Aorta (tissue), 5 donors: ENCODE data around the gene ETHE1. TPM values are rescaled to one million over a fixed set of nuclear protein-coding genes. Genes with fewer than 3 reads are reported as not detected.

ENCODE experiments used
- ATAC-seq: fragments of 200-7000 bp; cut with Tn5 transposase; one replicate; pipeline ENCODE4 v1.9.1; 2022; ENCODE audit warnings: moderate library complexity; ENCODE audit not compliant: low FRiP score
- DNase-seq, 2 donors: peaks; one replicate each; pipeline ENCODE4 v3.0.0-alpha.2; 2020
- H3K27ac ChIP-seq, 2 donors: one replicate each; pipeline ENCODE4 v1.5.1; 2013; ENCODE audit warnings: low read length in 2 of 2, mild to moderate bottlenecking in 2 of 2, moderate library complexity in 2 of 2, control low read depth in 1 of 2, inconsistent platforms in 1 of 2, low read depth in 1 of 2
- H3K27me3 ChIP-seq, 2 donors: one replicate each; pipeline ENCODE4 v1.6.1; 2013; ENCODE audit warnings: control low read depth in 1 of 2, low read length in 1 of 2, mild to moderate bottlenecking in 1 of 2, moderate library complexity in 1 of 2; ENCODE audit not compliant: insufficient read depth in 2 of 2, control insufficient read depth in 1 of 2
- H3K36me3 ChIP-seq, 2 donors: one replicate each; pipeline ENCODE4 v1.6.1; 2013; ENCODE audit warnings: control low read depth in 1 of 2, low read length in 1 of 2, mild to moderate bottlenecking in 1 of 2; ENCODE audit not compliant: insufficient read depth in 2 of 2, control insufficient read depth in 1 of 2
- H3K4me1 ChIP-seq, 2 donors: one replicate each; pipeline ENCODE4 v1.6.1; 2013; ENCODE audit warnings: low read length in 2 of 2, control low read depth in 1 of 2, mild to moderate bottlenecking in 1 of 2, moderate library complexity in 1 of 2; ENCODE audit not compliant: insufficient read depth in 2 of 2, control insufficient read depth in 1 of 2
- H3K4me3 ChIP-seq, 2 donors: one replicate each; pipeline ENCODE4 v1.5.1; 2013; ENCODE audit warnings: low read length in 2 of 2, control low read depth in 1 of 2, mild to moderate bottlenecking in 1 of 2
- H3K9me3 ChIP-seq: one replicate; pipeline ENCODE4 v1.6.1; 2013; ENCODE audit warnings: mild to moderate bottlenecking, low read length; ENCODE audit not compliant: control insufficient read depth
- WGBS, 2 donors: extraction: QIAGEN DNeasy Blood & Tissue Kit; methylation state at CpG; one replicate each; pipeline ENCODE4 v1.1.7; 2013; 5-methylcytosine and 5-hydroxymethylcytosine counted together
- intact Hi-C, 2 donors: fragments of 100-400 bp; cut with DNase I; formaldehyde crosslinking; loops; one replicate each; pipeline versions ENCODE4 v1.14.2 to v1.15.0; 2022
- polyA plus RNA-seq, 2 donors: library from polyadenylated mRNA; stranded (reverse); fragments of 200-250 nt; gene quantifications; one replicate each; pipeline ENCODE4 v1.2.3, GENCODE V29; 2013
- total RNA-seq, 2 donors: library from RNA; stranded (reverse); fragmentation: NEBNext Ultra II Directional; extraction: Animal tissue kit (Norgen Biotek cat#: 25700); gene quantifications; one replicate each; pipeline ENCODE4 v1.2.1, GENCODE V29; 2021
- donor health status: healthy with polysubstance abuse.
- donor health status: Bipolar disorder and iron deficiency.
- donor health status: DM: no; HTN: no; CAD: no.
- donor health status: DM: no; HTN: no; CAD: no.
- donor health status: DM: yes; HTN: yes; CAD: no.

Gene ETHE1
- total and polyA plus RNA-seq, 4 donors, result 21.7 to 47.1 (median 37.5) TPM

DNA sequence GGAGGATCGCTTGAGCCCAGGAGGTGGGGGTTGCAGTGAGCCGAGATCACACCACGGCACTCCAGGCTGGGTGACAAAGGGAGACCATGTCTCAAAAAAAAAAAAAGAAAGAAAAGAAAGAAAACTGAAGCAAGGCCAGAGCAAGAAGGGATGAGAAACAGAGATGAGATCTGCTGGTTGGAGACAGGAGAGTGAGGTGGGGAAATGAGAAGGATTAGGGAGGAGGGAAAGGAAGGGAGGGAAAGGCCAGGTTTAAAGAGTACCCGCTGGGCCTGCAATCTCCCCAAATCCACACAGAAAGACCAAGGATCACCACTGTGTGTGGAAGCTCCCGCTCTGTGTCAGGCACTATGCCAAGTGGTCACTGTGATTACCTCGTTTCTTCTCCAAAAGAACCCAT lies 45.3 kb downstream of the ETHE1 start:
- H3K4me1 ChIP-seq, result no peaks in the 10 kb centered on the region
- H3K27ac ChIP-seq, result no peak overlapping the region
- H3K36me3 ChIP-seq, result no peaks in the 10 kb centered on the region
- intact Hi-C loops, result no loop called here
- DNase-seq (no peak), ATAC-seq (no peak)
- no peaks in the 10 kb centered on the region for H3K9me3 ChIP-seq
- no peak overlapping the region for H3K4me3 ChIP-seq
- WGBS, 2 donors, result 80 to 89% methylated on average over 6 of the region's 6 CpGs
- no peaks in the 10 kb centered on the region for H3K27me3 ChIP-seq

DNA sequence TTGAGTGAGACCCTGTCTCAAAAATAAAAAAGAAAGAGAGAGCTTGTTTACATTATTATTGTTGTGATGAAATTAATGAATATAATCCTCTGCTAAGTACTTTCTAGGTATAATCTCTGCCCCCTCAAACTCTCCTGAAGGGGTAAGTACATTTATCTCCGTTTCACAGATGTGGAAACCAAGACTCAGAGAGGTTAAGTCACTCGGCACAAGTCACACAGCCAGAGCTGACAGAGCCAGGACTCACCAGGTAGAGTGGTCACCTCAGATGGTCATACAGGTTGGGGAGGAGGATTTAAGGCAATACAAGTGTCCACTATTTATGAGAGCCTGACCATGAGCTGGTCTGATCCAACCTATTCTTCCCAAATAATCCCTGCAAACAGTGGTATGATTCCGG lies 46.4 kb downstream of the ETHE1 start:
- intact Hi-C loops, result no loop called here
- no peak overlapping the region for H3K27ac ChIP-seq
- H3K27me3 ChIP-seq, result no peaks in the 10 kb centered on the region
- no peak for DNase-seq
- no peaks in the 10 kb centered on the region for H3K9me3 ChIP-seq
- no peaks in the 10 kb centered on the region for H3K4me1 ChIP-seq
- H3K36me3 ChIP-seq, result no peaks in the 10 kb centered on the region
- WGBS, 2 donors, result 95 to 96% methylated on average over 3 of the region's 3 CpGs
- no peak overlapping the region for H3K4me3 ChIP-seq
- no peak for ATAC-seq

DNA sequence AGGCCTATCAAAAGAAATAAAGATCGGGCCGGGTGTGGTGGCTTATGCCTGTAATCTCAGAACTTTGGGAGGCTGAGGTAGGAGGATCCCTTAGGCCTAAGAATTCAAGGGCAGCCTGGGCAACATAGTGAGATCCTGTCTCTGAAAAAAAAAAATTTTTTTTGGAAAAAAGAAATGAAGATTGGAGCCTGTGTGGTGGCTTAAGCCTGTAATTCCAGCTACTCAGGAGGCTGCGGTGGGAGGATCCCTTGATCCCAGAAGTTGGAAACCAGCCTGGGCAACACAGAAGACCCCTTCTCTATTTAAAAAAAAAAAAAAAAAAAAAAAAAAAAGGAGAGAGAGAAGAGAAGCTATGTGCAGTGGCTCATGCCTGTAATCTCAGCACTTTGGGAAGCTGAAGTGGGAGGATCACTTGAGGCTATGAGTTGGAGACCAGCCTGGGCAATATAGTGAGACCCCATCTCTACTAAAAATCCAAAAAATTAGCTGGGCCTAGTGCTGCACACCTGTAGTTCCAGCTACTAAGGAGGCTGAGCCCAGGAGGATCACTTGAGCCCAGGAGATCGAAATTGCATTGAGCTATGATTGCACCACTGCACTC lies 46.9 kb downstream of the ETHE1 start:
- ATAC-seq, result no peak
- Histone ChIP-seq H3K4me3 (no peak overlapping the region), H3K27ac (no peak overlapping the region), H3K27me3 (no peaks in the 10 kb centered on the region), H3K36me3 (no peaks in the 10 kb centered on the region), H3K4me1 (no peaks in the 10 kb centered on the region), H3K9me3 (no peaks in the 10 kb centered on the region)
- intact Hi-C loops, result loop anchor here in 1 of 2 donors (2.0 kb wide), 1 partner anchor 21 kb away; no protein-coding TSS in a partner anchor
- no peak for DNase-seq
- WGBS, 2 donors, result 95 to 96% methylated on average over 4 of the region's 4 CpGs

DNA sequence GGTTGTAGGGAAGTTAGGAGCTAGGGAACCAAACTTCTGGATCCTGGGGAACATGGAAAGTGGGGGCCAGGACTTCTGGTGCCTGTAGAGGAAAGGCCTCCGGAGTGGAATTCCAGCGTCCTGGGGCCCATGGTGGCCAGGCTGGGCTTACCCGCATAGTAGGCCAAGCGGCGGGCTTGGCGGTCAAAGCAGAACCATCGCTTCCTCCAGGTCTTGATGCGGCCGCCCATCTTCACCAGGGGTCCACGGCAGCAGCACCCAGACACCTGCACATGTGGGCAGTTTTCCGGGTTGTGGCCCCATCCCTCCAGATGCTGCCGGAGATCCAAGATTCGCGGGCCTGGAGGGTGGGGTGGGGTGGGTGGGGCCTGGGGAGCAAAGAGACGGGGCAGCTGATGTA lies 47.8 kb downstream of the ETHE1 start:
- H3K36me3 ChIP-seq, result no peaks in the 10 kb centered on the region
- intact Hi-C loops, result loop anchor here in 1 of 2 donors (2.0 kb wide), 1 partner anchor 22 kb away; no protein-coding TSS in a partner anchor
- WGBS, 2 donors, result 90 to 91% methylated on average over 15 of the region's 15 CpGs
- H3K9me3 ChIP-seq, result no peaks in the 10 kb centered on the region
- H3K4me1 ChIP-seq, result no peaks in the 10 kb centered on the region
- no peak overlapping the region for H3K27ac ChIP-seq
- no peak overlapping the region for H3K4me3 ChIP-seq
- DNase-seq (no peak), ATAC-seq (no peak)
- H3K27me3 ChIP-seq, result no peaks in the 10 kb centered on the region

DNA sequence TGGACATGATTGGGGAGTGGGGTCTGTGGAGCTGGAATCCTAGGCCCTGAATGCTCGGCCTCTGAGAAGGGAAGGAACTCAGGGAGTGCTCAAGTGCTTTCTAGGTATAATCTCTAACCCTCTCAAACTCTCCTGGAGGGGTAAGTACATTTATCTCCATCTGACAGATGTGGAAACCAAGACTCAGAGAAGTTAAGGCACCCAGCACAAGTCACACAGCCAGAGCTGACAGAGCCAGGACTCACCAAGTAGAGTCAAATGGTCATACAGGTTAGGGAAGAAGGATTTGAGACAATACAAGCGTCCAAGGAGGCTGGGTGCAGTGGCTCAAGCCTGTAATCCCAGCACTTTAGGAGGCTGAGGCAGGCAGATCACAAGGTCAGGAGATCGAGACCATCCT lies 48.7 kb downstream of the ETHE1 start:
- Histone ChIP-seq H3K9me3 (no peaks in the 10 kb centered on the region), H3K27ac (no peak overlapping the region), H3K4me3 (no peak overlapping the region), H3K36me3 (no peaks in the 10 kb centered on the region), H3K27me3 (no peaks in the 10 kb centered on the region), H3K4me1 (no peaks in the 10 kb centered on the region)
- no peak for ATAC-seq
- intact Hi-C loops, result loop anchor here in 1 of 2 donors (2.0 kb wide), 1 partner anchor 22 kb away; no protein-coding TSS in a partner anchor
- WGBS, 2 donors, result 93 to 96% methylated on average over 3 of the region's 3 CpGs
- DNase-seq, result no peak

DNA sequence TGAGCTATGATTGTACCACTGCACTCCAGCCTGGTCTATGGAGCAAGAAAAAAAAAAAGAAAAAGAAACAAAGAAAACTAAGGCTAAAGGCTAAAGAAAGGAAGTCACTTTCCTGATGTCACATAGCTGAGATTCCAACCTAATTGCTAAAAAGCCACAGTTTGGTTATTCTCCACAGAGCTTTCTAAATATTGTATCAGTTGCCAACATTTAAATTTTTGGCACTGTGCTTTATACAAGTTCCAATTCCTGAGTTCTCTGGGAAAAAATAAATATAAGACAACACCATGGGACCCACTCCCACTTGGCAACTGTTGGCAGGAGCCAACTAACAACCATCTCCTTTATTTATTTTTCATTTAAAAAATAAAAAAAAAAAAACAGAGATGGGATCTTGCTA lies 50.4 kb downstream of the ETHE1 start:
- ATAC-seq (no peak), DNase-seq (no peak)
- Histone ChIP-seq H3K4me1 (no peaks in the 10 kb centered on the region), H3K4me3 (no peak overlapping the region), H3K9me3 (no peaks in the 10 kb centered on the region), H3K27me3 (no peaks in the 10 kb centered on the region), H3K36me3 (no peaks in the 10 kb centered on the region), H3K27ac (no peak overlapping the region)
- intact Hi-C loops, result no loop called here

DNA sequence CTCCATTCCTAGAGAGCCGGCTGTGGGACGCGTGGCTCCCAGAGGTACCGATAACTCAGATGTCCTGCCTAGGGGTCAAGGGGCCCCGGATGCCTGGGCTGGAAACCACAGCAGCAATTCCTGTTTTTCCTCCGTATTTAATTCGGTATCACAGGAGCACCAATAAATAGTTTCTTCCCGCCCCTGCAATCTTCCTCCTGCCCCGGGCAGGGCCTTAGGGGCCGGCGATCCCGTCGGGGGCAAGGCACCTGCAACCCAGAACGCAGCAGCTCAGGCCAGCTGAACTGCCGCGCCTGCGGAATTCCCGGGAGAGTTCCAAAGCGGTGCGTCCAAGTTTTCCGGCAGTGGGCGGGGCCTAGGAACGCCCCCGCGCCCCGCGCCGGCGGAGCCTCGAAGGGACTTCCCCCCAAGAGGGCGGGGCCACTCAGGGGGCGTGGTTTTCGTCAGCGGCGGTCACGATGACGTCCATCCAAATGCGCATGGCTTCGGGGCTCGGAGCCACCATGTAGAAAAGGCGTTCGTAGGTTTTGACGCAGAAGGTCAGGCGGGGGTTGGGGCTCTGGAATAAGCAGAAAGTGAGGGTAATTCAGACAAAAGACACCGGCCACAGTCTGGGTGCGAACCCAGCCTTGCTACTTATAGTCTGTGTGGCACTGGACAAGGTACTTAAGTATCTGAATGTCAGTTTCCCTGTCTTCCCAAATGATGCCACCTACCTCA lies 51.9 kb downstream of the ETHE1 start:
- WGBS, 2 donors, result 2% methylated on average over 46 of the region's 46 CpGs
- intact Hi-C loops, result loop anchor here in 1 of 2 donors (1.0 kb wide), 1 partner anchor 11 kb away; no protein-coding TSS in a partner anchor
- H3K27me3 ChIP-seq, result no peaks in the 10 kb centered on the region

DNA sequence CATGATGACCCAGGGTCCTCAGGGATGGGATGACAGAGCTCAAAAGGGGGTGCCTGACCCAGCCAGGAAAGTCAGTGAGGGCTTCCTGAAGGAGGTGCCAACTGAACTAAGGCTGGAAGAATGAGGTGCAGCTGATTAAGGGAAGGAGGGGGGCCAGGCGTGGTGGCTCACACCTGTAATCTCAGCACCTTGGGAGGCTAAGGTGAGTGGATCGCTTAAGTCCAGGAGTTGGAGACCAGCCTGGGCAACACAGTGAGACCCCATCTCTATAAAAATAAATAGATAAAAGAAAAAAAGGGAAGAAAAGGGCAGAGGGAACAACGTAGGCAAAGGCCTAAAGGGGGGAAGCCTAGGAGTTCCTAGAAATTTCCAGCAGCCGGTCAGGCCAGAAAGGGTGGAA lies 52.5 kb downstream of the ETHE1 start:
- Histone ChIP-seq H3K27me3 (no peaks in the 10 kb centered on the region), H3K36me3 (no peaks in the 10 kb centered on the region), H3K9me3 (no peaks in the 10 kb centered on the region), H3K27ac (no peak overlapping the region), H3K4me1 (no peaks in the 10 kb centered on the region), H3K4me3 (no peak overlapping the region)
- WGBS, 2 donors, result 73 to 75% methylated on average over 4 of the region's 4 CpGs
- no peak for ATAC-seq
- no peak for DNase-seq
- intact Hi-C loops, result loop anchor here in 1 of 2 donors (1.0 kb wide), 1 partner anchor 10 kb away; no protein-coding TSS in a partner anchor

More for the DNA sequence above, 51.9 kb downstream of the ETHE1 start:
- DNase-seq (peak; percentile 97 to 99), ATAC-seq (peak; percentile 95)
- Histone ChIP-seq H3K27ac (peak overlapping the region in 1 of 2 donors; percentile 11), H3K9me3 (no peaks in the 10 kb centered on the region), H3K4me1 (no peaks in the 10 kb centered on the region), H3K36me3 (no peaks in the 10 kb centered on the region), H3K4me3 (no peak overlapping the region)

DNA sequence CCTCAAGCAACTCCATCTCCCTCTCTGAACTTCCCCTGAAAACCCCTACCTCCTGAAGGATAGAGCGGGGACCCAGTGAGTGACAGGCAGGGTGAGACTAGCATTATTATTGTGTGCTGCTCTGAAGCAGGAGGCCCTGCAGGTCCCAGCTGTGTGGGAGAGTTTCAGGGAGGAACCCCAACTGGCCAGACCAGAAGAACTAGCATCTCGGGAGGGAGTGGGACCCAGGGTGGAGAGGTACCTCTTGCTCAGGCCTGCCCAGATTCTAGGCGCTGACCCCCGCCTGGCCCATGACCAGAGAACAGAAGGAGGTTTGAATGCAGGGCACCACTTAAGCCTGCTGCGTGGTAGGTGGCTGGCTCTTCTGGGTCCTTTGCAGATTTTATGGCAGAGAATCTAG lies 55.9 kb downstream of the ETHE1 start:
- 86 to 90% methylated on average over 5 of the region's 5 CpGs for WGBS, 2 donors
- DNase-seq, result no peak
- Histone ChIP-seq H3K27ac (no peak overlapping the region), H3K9me3 (no peaks in the 10 kb centered on the region), H3K4me3 (no peak overlapping the region), H3K4me1 (no peaks in the 10 kb centered on the region), H3K36me3 (no peaks in the 10 kb centered on the region), H3K27me3 (no peaks in the 10 kb centered on the region)
- ATAC-seq, result no peak
- intact Hi-C loops, result no loop called here
